Hematopoietic multipotent progenitor cell treated with erythropoietin and hydrocortisone succinate and interleukin-3 and kit ligand, for 15 days (in vitro differentiated cells): ENCODE data around the gene PIAS1.

Source experiments
- DNase-seq: peaks from one replicate; pipeline ENCODE4 v3.0.0-alpha.2; 2015; ENCODE audit warnings: low spot score

Gene PIAS1

GRCh38 chr15:68235022-68235421 is 180.9 kb downstream of the PIAS1 start:
- DNase-seq = no peak

DNA sequence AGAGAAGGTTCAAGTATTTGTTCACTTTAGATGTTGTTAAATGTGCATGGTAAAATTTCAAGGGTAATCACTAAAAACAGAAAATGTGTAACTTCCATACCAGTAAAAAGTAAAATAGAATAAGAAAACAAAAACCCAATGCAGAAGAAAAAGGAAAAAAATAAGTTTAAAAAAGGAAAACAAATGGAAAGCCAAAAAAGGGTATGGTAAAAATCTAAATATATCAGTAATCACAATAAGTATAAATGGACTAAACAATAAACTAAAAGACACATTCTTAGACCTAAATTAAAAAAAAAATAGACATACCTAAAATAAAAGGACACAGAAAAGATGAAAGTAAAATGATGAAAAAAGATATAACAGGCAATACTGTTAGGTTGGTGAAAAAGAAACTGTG is 184.9 kb downstream of the PIAS1 start:
- no peak for DNase-seq

GRCh38 chr15:68241088-68241935 is 187.2 kb downstream of the PIAS1 start:
- no peak for DNase-seq
